ENCODE results near the gene PGBD2.
A peak's percentile ranks its signal among the peaks of the same experiment; 100 is the strongest.
"Not testable (repeated sequence)": the region's sequence is repeated elsewhere in the genome, so short reads cannot be mapped to it uniquely, and the experiment has no call there.

Gene PGBD2

DNA sequence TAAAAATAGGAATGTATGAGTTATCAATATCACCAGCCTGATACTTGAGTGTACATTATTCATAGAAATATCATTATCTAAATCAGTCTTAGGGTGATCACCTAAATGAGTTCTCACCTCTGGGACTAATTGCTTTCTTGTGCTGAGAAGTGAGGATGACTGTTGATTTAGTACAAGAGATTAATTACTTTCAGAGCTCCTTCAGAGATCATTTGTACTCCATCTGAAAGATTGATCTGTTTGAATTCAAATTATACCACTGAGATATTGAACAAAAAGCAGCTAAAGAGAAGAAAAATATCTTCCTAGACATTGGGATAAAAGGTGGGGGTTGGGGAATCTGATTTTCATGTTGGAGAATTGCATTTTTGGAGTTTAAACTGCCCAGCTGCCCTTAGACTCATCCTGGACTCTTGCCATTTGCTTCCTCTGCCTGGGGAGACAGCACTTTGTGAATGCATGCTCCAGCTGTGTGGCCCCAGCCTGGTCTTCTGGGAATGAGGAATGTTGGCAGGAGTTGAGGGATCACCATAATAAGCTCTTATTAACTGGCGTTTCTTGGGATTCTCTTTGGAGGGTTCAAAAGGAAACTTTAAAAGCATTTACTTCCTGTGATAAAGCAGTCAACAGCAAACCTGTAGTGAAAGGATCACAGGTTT, 19.7 kb upstream of the PGBD2 start:
- DNase-seq: peak; percentile 71

DNA sequence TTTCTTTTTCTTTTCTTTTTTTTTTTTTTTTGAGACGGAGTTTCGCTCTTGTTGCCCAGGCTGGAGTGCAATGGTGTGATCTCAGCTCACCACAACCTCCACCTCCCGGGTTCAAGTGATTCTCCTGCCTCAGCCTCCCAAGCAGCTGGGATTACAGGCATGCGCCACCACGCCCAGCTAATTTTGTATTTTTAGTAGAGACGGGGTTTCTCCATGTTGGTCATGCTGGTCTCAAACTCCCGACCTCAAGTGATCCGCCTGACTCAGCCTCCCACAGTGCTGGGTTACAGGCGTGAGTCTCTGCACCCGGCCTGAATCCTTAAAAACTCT, 16.2 kb upstream of the PGBD2 start:
- not testable (repeated sequence) for DNase-seq

DNA sequence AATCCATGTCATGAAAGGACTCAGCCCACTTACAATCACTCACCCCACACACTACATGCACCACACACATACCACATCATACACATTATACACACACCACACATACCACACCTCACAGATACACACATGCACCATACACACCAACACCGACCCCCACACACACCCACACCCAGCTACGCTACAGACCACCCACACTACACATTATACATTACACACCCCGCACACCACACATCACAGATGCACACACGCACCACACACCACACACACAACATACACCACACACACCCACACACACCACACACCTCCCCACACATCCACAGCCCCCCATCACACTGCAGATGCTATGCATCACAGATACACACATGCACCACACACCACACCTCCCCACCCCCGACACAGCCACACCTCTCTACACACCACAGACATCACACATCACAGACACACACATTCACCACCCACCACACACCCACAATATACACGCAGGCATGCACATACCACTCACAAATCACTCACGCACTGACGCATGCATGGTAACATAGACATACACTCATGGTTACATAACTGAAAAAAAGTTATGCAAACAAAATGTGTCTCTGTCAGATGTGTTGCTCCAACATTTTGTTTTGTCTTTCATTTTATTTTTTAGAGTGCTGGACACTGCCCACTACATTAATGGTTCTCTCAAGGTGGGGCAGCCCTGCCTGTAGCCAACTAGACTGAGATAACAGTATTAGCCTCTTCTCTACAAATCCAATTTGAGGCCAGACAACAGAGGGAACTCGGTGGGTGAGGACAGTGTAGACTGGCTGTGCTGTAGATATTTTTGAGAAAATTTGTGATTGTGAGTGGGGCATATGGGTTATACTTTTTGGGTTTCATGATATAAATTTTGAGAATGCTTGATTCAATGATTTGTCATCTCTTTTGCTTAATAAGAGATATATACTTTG, 15.2 kb upstream of the PGBD2 start:
- no peak for DNase-seq

- DNase-seq: no peak
These were observed 14.3 kb upstream of the PGBD2 start for GRCh38 chr1:248891758-248892157.

- DNase-seq: no peak
These were observed 13.4 kb upstream of the PGBD2 start for GRCh38 chr1:248892590-248892989.

- DNase-seq: no peak
These were observed 11.2 kb upstream of the PGBD2 start for GRCh38 chr1:248894837-248895236.

DNA sequence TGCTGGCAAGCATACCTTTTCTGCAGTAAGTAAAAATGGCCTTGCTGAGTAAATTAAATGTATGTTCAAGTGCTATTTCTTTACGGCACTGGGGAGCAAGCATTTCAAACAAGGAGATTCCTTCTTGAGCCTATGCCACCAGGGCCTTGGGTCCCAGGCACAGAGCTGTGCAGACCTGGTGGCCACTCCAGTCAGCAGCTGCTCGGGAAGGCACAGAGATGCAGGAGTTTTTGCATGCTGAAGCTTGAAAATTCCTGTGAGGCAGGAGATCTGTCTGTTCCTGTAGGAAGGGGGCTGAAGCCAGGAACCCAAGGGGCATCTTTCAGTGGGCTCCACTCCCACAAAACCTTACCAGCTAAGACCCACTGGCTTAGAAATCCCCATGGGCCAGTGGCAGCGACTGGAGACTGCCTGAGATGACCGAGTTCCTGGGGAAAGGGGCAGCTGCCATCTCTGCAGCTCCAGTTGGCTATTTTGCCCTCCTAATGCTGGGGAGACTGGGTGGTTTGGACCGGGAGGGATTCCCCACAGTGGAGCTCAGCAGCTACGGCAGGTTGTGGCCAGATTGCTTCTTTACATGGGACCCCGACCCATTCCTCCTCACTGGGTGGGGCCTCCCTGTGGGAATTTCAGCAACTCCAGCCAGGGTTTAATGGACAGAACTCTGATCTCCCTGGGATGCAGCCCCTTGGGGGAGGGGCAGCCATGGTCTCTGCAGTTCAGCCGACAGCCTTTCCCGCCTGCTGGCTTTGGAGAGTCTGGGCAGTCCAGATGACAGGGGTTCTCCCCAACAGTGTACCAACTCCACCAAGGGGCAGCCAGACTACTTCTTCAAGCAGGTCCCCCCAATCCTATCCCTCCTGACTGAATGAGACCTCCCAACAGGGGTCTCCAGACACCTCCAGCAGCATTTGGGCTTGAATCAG, 8.4 kb upstream of the PGBD2 start:
- no peak for DNase-seq

- no peak for DNase-seq
These were observed 5.4 kb upstream of the PGBD2 start for GRCh38 chr1:248900637-248901036.

GRCh38 chr1:248901578-248901977, 4.5 kb upstream of the PGBD2 start:
- no peak for DNase-seq

- DNase-seq: no peak
These were observed 1.4 kb upstream of the PGBD2 start for GRCh38 chr1:248904437-248905216.

- no peak for DNase-seq
These were observed 400 bp upstream of the PGBD2 start for GRCh38 chr1:248905662-248906008.

- peak; percentile 61 for DNase-seq
These were observed 972 bp downstream of the PGBD2 start for GRCh38 chr1:248906753-248907661.

DNA sequence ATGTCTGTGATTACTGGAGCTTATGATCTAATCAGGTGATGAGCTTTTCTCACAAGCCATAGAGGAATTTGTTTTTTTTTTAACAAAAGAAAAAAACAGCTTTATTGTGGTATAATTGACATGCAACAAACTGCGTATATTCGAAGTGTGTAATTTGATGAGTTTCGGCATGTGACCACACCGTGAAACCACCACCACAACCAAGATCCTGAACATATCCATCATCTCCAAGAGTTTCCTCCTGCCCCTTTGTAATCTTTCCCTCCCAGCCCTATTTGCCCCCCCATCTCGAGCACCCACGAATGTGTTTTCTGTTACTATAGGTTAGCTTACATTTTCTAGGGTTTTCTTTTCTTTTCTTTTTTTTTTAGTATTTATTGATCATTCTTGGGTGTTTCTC, 4.7 kb downstream of the PGBD2 start:
- DNase-seq: no peak

- DNase-seq: no peak
These were observed 7.9 kb downstream of the PGBD2 start for GRCh38 chr1:248913933-248914332.

DNA sequence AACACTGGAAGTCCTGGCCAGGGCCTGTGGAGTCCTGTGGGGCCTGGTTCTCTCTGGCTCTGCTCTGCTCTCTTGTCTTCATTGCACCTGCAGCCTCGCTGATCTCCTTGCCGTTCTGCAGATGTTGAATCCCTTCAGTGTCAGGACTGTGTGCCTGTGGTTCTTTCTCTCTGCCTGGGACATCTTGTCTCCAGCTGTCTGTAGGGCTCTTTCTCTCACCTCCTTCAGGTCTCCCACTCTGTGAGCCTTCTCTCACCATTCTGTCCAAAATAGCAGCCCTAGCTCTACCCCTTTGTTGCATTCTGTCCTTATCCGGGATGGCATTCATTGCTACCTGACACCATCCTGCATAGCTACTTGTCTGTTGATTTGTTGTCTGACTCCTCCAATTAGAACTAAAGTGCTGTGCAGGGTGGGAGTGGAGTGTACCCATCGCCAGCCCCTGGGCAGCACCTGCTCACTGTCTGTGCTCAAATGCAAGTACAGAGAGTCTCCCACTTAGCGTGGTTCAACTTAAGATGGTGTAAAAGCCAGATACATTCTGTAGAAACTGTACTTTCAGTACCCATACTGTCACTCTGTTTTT, 8.9 kb downstream of the PGBD2 start:
- no peak for DNase-seq

DNA sequence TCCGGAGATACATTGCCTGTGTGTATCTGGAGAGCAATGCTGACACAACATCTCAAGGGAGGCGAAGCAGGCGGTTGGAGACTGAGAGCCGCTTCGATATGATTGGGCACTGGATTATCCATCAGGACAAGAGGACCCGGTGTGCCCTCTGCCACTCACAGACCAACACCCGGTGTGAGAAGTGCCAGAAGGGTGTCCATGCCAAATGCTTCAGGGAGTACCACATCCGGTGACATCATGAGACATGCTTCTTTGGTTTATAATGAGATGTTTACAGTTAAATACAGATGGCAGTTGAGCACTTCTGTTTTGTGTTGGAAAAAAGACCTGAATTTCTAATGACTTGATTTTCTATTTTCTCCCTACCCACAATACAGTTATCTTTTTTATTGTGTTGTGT, 12.1 kb downstream of the PGBD2 start:
- no peak for DNase-seq

DNA sequence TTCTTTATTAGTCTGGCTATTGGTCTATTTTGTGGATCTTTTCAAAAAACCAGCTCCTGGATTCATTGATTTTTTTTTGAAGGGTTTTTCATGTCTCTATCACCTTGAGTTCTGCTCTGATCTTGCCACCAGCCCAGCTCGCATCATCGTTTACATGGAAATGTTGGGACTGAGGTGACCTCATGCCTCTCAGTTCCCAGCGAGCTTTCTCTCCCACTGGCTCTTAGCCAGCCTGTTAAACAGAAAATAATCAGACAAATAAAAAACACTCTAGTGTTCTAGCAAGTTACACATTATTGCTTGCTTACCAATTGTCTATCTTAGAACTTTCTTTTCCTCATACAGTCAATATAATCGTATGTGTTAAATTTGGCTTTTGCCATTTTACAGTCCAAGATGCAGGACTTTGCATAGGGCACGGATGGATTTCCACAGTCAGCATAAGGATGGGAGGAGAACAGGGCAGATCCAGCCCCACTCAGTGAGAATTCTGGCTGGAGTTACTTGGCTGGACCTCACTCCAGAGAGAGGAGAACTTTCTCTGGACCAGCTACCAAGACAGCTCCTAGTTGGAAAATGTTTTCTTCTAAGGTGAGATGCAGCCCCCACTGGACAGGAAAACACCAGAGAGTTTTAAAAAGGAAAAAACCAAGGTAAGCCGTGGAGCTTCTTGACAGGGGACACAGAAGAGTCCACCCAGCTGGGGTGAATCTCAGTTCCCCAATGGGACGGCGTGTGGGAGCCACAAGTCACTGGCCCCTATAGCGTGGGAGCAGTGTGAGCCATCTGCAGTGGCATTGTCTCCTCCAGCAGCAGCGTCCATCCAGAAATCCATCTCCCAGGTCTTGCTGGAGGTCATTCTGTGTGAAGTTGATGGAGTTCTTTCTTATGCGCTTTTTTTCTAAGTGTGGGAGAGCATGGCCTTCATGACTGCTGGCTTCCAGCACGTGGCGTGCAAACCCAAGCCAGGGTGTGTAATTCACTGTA, 17.6 kb downstream of the PGBD2 start:
- no peak for DNase-seq

DNA sequence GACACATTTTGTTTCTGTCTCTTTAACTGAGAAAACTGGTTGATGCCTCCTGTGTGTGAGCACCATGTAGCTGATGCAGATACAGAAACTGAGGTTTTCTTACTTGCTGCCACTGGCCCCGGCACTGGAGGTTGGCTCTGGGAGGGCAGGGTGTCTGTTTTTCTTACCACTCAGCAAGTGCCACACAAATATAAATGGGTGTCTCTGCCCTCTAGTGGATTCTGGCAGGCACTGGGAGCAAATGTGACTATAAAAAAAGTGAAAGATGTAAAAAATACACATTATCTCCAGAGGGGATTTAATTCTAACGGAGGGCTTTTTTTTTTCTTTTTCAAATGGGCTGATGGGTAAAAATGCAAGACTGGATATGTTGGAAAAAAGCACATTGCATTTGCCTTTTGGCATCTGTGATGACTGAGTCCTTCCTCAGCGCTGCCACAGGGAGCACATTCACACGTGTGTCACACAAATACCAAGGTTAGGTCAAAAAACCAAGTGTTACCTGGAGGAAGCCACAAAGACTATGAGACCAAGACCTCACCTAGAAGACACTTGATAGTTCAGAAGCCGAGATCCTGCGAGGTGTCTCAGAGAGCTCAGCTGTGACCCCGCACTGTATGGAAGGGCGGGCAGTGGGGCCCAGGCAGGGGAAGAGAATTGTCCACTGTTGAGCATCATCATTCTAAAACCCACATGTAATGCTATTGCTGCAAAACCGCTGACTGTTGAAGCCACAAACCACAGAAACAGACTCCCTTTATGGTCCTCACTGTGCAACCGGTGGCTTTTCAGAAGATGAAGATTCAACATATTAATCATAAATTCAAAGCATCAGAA, 18.9 kb downstream of the PGBD2 start:
- peak; percentile 68 for DNase-seq

DNA sequence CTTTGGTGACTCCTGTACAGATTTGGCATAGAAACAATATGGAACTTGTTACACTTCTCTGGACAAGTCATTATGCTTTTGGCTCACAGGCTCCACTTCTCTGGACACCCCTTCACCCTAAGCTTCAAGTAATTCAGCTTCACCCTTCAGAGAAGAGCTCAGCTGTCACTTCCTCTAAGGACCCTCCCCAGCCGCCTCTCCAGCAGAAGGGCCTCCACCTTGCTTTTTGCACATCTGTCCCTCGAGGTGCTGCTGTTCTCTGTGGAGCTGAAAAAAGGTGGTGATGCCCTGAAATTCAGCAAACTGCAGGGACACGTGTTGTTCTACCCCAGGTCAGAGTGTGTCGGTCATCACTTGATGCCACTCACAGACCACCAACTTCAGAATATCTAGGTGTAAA, 19.8 kb downstream of the PGBD2 start:
- DNase-seq: not testable (repeated sequence)
